ENCODE results near the gene KCND3.
A peak's percentile ranks its signal among the peaks of the same experiment; 100 is the strongest.

The KCND3 gene

GRCh38 chr1:111738436-111739193 is 250.9 kb downstream of the KCND3 start:
- peak; percentile 57 for DNase-seq

GRCh38 chr1:111738133-111738435 is 251.4 kb downstream of the KCND3 start:
- DNase-seq = no peak

- peak; percentile 40 for DNase-seq
Observed at GRCh38 chr1:111737216-111738132, 252.0 kb downstream of the KCND3 start.

- DNase-seq = peak; percentile 78
Observed at GRCh38 chr1:111736548-111737215, 252.8 kb downstream of the KCND3 start.

GRCh38 chr1:111735858-111736544 is 253.5 kb downstream of the KCND3 start:
- no peak for DNase-seq

GRCh38 chr1:111735321-111735720 is 254.1 kb downstream of the KCND3 start:
- peak; percentile 57 for DNase-seq

GRCh38 chr1:111734856-111735255 is 254.6 kb downstream of the KCND3 start:
- DNase-seq = no peak

GRCh38 chr1:111734426-111734825 is 255.0 kb downstream of the KCND3 start:
- DNase-seq = no peak

- DNase-seq = no peak
Observed at GRCh38 chr1:111733992-111734341, 255.5 kb downstream of the KCND3 start.

GRCh38 chr1:111733183-111733991 is 256.1 kb downstream of the KCND3 start:
- DNase-seq = peak; percentile 86

GRCh38 chr1:111732718-111733117 is 256.8 kb downstream of the KCND3 start:
- DNase-seq = no peak

- no peak for DNase-seq
Observed at GRCh38 chr1:111731956-111732355, 257.5 kb downstream of the KCND3 start.

- no peak for DNase-seq
Observed at GRCh38 chr1:111730706-111731105, 258.8 kb downstream of the KCND3 start.

- DNase-seq = no peak
Observed at GRCh38 chr1:111729946-111730681, 259.4 kb downstream of the KCND3 start.

GRCh38 chr1:111729271-111729921 is 260.1 kb downstream of the KCND3 start:
- no peak for DNase-seq

GRCh38 chr1:111727056-111727455 is 262.4 kb downstream of the KCND3 start:
- no peak for DNase-seq

GRCh38 chr1:111725192-111725591 is 264.3 kb downstream of the KCND3 start:
- no peak for DNase-seq

- no peak for DNase-seq
Observed at GRCh38 chr1:111723871-111724270, 265.6 kb downstream of the KCND3 start.

- DNase-seq = no peak
Observed at GRCh38 chr1:111723091-111723806, 266.2 kb downstream of the KCND3 start.
